Nucleus accumbens (tissue), 56 donors: ENCODE results near the gene HSDL1.

Source experiments
- DNase-seq, 56 donors: peaks; one replicate each; lab custom pipeline; 2025; lab: John Stamatoyannopoulos, UW

HSDL1 gene

GRCh38 chr16:84085773-84086172 is 59.2 kb downstream of the HSDL1 start:
- DNase-seq = no peak

GRCh38 chr16:84085271-84085667 is 59.7 kb downstream of the HSDL1 start:
- no peak for DNase-seq

DNA sequence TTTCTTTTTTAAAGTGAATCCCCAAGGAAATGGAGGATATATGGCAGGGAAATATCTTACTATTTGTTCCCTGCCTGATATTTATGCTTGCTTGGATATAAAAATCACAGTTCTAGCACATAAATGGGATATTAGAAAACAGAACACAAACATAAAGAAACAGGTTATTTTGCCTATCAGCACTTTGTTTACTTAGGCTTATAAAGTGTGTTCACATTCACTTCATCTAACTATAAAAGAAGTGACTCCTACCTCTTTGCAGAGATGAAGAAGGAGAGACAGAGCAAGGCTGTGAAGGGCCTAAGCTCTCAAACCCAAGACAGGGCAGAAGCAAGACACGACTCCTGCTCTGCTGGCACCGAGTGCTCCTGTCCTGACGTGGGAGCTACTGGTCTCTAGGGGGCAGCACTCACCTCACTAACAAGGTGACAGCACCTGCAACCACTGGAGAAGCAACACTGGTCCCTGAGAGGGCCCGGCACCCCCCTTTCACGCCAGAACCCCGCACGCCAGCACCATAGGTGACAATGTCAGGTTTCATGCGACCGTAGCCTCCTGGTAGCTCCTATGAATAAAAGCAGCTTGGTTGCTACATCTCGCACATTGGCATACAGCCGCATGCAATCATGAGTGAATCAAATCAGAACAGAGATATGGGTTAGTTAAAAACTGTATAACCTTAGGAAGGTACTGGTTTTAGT is 60.3 kb downstream of the HSDL1 start:
- peak in 28 of 56 donors; percentile 6 to 58 (median 28) for DNase-seq

- DNase-seq = peak in 11 of 56 donors; percentile 13 to 56 (median 28)
Measured at GRCh38 chr16:84082835-84083569, 62.0 kb downstream of the HSDL1 start.

- DNase-seq = no peak
Measured at GRCh38 chr16:84082110-84082509, 62.9 kb downstream of the HSDL1 start.

DNA sequence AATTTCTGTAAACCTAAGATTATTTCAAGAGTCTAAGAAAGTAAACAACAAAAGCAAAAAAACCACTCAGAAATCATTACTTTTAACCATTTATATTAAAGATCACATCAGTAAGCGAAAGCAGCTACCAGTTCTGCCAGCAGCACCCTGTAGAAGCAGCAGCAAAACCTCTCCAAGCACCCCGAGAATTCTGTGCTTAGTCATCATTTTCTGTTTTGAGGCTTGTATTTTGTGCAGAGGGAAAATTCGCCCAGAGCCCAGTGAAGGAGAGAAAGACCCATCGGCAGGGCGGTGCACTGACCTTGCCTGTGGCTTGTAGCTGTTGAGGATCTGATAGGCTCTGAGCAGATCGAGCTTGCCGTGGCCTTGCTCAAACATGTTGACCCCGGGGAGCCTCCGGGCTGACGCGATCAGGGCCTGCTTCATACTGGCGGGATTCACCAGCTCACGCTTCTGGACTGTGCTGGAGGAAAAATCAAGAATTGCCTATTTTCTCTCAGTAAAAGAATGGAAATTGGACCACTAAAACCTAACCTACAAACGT is 63.5 kb downstream of the HSDL1 start:
- no peak for DNase-seq

- DNase-seq = no peak
Measured at GRCh38 chr16:84080813-84081212, 64.2 kb downstream of the HSDL1 start.

DNA sequence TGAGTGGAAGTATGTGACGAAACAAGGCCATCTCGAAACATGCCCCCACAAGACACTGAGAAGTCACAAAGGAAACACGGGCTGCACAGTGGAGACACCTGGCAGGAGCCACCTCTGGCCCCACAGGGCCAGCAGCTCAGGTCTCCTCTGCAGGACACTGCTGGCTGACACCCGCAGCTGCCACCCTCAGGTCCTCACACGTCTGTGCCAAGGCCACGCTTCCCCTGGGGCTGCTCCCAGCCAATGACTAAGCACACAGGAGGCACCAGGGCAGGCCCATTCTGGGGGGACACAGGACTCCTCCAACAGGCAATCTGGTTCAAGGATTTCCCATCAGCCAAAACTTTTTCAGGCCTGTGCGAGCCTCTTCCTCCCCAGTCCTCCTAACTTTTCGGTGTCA is 64.6 kb downstream of the HSDL1 start:
- DNase-seq = no peak

DNA sequence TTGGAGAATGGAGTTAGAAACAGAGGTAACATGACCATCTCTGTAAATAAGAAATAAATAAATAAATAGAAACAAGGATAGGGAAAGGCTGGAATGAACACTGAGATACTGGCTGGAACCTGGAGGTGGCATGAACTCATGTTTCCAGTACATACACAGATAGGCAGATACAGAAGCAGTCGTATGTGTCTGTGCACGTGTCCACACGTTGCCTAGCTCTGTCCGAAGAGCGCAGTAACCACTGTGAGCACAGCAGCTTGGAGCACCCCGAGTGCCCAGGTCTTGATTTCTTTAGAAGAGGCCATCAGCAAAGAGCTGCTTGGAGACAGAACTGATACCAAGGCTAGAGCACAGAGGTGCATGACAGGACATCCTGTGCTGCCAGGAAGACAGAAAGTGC is 65.3 kb downstream of the HSDL1 start:
- DNase-seq = no peak

DNA sequence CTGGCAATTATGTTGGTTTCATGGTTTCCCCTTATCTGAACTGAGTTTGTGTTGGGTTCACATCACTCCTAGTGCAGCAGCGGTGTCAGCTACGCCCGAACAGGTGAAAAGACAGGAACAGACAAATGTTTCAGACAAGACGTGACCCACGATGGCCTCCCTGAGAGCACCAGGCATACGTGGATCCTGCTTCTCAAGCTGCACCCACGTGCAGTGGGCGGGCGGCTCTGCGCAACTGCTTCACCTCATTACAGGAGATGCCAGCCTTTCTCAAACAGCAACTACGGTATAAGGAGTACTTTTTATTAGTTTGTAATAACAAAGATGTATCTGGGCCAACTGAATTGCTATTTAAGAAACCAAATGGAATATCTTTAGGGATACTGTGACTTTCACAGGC is 69.6 kb downstream of the HSDL1 start:
- DNase-seq = peak in 28 of 56 donors; percentile 11 to 85 (median 49)

DNA sequence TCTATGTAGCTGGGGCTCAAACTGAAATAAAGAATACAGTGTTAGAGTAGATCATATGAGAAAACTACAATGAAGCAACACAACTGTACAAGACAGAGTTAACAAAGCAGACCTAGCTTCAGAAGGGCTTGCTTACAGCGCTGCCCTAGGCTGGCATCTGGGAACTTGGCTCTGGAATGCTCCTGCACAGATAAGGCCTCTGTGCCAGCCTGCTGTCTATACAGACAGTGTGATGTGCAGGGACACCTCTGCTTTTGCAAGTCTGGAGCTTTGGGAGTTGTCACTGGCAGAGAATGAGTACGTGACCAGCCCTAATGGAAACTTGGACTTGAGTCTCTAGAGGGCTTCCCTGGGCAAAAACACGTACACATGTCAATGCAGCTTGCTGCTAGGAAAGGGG is 70.3 kb downstream of the HSDL1 start:
- no peak for DNase-seq
